Body of pancreas (tissue), 4 donors: ENCODE measurements around the gene FAM111A. TPM values are rescaled to one million over a fixed set of nuclear protein-coding genes. Genes with fewer than 3 reads are reported as not detected.

ENCODE experiments used
- ATAC-seq: fragments of 150-250 bp; one replicate; pipeline ENCODE4 v1.9.1; 2016
- DNase-seq, 4 donors: peaks; one replicate each; pipeline ENCODE4 v3.0.0-alpha.2; 2019
- H3K27ac ChIP-seq, 4 donors: fragments of 200-600 bp; sonication (generic); 1 replicate in 3 of 4; 2 replicates in 1 of 4; pipeline versions ENCODE4 v1.5.1 to v1.6.1; 2016 to 2019; ENCODE audit warnings: mild to moderate bottlenecking in 1 of 4, mixed read lengths in 1 of 4, moderate library complexity in 1 of 4
- H3K27me3 ChIP-seq, 2 donors: fragments of 200-600 bp; sonication (generic); one replicate each; pipeline ENCODE4 v1.6.0; 2016; ENCODE audit warnings: mild to moderate bottlenecking in 1 of 2
- H3K36me3 ChIP-seq, 2 donors: fragments of 200-600 bp; sonication (generic); replicated peaks in 1 of 2; 2 replicates each; pipeline ENCODE4 v1.5.1; 2016; ENCODE audit warnings: low read depth in 2 of 2; ENCODE audit not compliant: insufficient read depth in 1 of 2
- H3K4me1 ChIP-seq: fragments of 200-600 bp; sonication (generic); one replicate; pipeline ENCODE4 v1.6.0; 2016
- H3K4me3 ChIP-seq, 2 donors: fragments of 200-600 bp; sonication (generic); 1 replicate in 1 of 2; 2 replicates in 1 of 2; pipeline ENCODE4 v1.5.1; 2016 to 2019
- H3K9me3 ChIP-seq, 3 donors: fragments of 200-600 bp; sonication (generic); 1 replicate in 2 of 3; 2 replicates in 1 of 3; pipeline ENCODE4 v1.5.1; 2016
- POLR2A ChIP-seq, 3 donors: fragments of 450-650 bp; IDR thresholded peaks; one replicate each; pipeline ENCODE4 v1.6.1; 2016; ENCODE audit warnings: antibody characterized with exemption in 3 of 3, mild to moderate bottlenecking in 2 of 3
- WGBS, 2 donors: methylation state at CpG; one replicate each; pipeline ENCODE4 v1.1.5; 2017; 5-methylcytosine and 5-hydroxymethylcytosine counted together
- intact Hi-C: fragments of 100-400 bp; cut with DNase I; formaldehyde crosslinking; loops from one replicate; pipeline ENCODE4 v1.15.1; 2023
- total RNA-seq, 2 donors: library from RNA; depleted of rRNA; stranded (reverse); fragments of >200 nt; gene quantifications; one replicate each; pipeline ENCODE4 v1.1.0, GENCODE V29; 2016
- TF ChIP-seq, protein P1 (sequence below), 7 experiments: fragments of 450-650 bp in 4 of 7; fragments of 200-600 bp in 3 of 7; sonication (generic) in 3 of 7; IDR thresholded peaks; one replicate each; pipeline ENCODE4 v1.5.1; 2016 to 2019; ENCODE audit warnings: antibody characterized with exemption in 7 of 7

The FAM111A gene
- total RNA-seq, 2 donors from 2014 or later, result 17.4 to 43.8 TPM

- ATAC-seq (no peak), DNase-seq (no peak)
- no peak overlapping the region for H3K4me3 ChIP-seq
- no peaks in the 10 kb centered on the region for H3K9me3 ChIP-seq
- H3K27ac ChIP-seq, result no peak overlapping the region
- H3K4me1 ChIP-seq, result peaks cover 13% of the 10 kb centered on the region
- no peaks in the 10 kb centered on the region for H3K36me3 ChIP-seq
- TF ChIP-seq, protein P1, sequence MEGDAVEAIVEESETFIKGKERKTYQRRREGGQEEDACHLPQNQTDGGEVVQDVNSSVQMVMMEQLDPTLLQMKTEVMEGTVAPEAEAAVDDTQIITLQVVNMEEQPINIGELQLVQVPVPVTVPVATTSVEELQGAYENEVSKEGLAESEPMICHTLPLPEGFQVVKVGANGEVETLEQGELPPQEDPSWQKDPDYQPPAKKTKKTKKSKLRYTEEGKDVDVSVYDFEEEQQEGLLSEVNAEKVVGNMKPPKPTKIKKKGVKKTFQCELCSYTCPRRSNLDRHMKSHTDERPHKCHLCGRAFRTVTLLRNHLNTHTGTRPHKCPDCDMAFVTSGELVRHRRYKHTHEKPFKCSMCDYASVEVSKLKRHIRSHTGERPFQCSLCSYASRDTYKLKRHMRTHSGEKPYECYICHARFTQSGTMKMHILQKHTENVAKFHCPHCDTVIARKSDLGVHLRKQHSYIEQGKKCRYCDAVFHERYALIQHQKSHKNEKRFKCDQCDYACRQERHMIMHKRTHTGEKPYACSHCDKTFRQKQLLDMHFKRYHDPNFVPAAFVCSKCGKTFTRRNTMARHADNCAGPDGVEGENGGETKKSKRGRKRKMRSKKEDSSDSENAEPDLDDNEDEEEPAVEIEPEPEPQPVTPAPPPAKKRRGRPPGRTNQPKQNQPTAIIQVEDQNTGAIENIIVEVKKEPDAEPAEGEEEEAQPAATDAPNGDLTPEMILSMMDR (IDR thresholded peaks at IDR 0.05), result no peak
- no peak for TF ChIP-seq POLR2A (IDR thresholded peaks at IDR 0.05)
- no peaks in the 10 kb centered on the region for H3K27me3 ChIP-seq
- intact Hi-C loops, result no loop called here
- WGBS, 2 donors, result 87 to 93% methylated on average over 8 to 15 of the region's 17 CpGs
Measured at GRCh38 chr11:59137190-59137589, 5.5 kb upstream of the FAM111A start.

DNA sequence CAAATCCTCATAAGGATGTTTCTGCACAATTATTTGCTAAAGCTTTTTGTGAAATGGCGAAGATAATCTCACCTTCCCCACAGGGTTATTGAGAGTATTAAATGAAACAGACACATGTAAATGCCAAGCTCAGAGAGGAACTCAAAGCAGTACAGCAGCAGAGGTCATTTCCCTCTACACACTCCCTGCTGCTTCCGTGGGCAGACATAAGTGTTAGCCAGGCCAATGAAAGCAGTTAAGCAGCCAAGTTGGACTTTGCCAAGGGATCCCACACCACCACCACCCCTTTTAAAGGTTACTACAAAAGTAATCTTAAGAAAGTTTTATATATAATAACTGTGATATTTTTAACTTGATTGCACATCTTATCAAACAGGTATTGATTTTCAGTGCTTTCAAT lies 4.0 kb upstream of the FAM111A start:
- DNase-seq (no peak), ATAC-seq (no peak)
- Histone ChIP-seq H3K27me3 (no peaks in the 10 kb centered on the region), H3K9me3 (no peaks in the 10 kb centered on the region), H3K36me3 (no peaks in the 10 kb centered on the region), H3K4me1 (peaks cover 17% of the 10 kb centered on the region), H3K4me3 (no peak overlapping the region), H3K27ac (no peak overlapping the region)
- 70 to 80% methylated on average over 2 of the region's 2 CpGs for WGBS, 2 donors
- intact Hi-C loops, result no loop called here
- TF ChIP-seq, protein P1 (IDR thresholded peaks at IDR 0.05), result no peak
- no peak for TF ChIP-seq POLR2A (IDR thresholded peaks at IDR 0.05)

DNA sequence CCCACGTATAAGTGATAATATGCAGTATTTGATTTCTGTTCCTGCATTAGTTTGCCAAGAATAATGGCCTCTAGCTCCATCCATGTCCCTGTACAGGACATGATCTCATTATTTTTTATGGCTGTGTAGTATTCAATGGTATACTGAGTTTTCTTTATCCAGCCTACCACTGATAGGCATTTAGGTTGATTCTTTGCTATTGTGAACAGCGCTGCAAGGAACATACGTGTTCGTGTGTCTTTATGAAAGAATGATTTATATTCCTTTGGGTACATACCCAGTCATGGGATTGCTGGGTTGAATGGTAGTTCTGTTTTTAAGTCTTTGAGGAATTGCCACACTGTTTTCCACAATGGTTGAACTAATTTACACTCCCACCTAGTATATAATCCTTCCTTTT lies 1.5 kb upstream of the FAM111A start:
- no peaks in the 10 kb centered on the region for H3K27me3 ChIP-seq
- H3K4me3 ChIP-seq, result no peak overlapping the region
- no peaks in the 10 kb centered on the region for H3K36me3 ChIP-seq
- ATAC-seq (no peak), DNase-seq (no peak)
- intact Hi-C loops, result no loop called here
- TF ChIP-seq POLR2A (IDR thresholded peaks at IDR 0.05), result no peak
- TF ChIP-seq, protein P1 (IDR thresholded peaks at IDR 0.05), result no peak
- 88 to 92% methylated on average over 4 of the region's 4 CpGs for WGBS, 2 donors
- H3K27ac ChIP-seq, result no peak overlapping the region
- H3K9me3 ChIP-seq, result no peaks in the 10 kb centered on the region
- H3K4me1 ChIP-seq, result peaks cover 24% of the 10 kb centered on the region

DNA sequence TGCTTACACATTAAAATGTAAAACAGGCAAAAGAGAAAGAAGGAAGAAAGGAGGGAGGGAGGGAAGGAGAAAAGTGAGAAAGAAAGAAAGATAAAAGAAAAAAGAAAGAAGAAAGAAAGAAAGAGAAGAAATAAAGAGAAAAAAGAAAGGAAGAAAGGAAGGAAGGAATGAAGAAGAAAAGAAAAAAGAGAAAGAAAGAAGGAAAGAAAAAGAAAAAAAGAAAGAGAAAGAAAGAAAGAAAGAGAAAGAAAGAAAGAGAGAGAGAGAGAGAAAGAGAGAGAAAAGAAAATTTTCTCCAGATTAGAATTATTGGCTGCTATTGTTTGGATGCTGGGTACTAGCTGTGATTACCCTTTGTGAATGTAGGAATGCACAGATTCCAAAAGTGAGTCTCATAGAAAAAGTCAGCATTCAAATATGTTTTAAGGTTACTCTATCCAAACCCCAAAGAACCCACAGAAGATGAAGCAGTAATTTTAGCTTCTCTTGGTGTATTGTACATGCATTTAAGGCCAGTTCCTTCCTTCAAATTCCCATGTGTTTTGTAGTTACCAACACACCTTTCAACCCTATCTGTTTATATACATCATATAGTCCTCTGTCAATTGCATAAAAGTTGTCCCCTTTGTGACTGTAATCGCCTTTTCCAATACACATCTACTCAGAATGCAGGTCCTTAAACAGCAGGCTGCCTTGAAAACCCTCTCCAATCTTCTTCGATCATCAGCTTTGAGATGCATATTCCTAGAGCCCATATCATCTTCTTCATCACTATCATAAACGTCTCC lies 789 bp upstream of the FAM111A start:
- Histone ChIP-seq H3K36me3 (no peaks in the 10 kb centered on the region), H3K9me3 (no peaks in the 10 kb centered on the region), H3K27me3 (no peaks in the 10 kb centered on the region), H3K4me3 (peak overlapping the region; percentile 63 to 70), H3K4me1 (peaks cover 22% of the 10 kb centered on the region), H3K27ac (peak overlapping the region; percentile 88 to 98 (median 91))
- 1 to 3% methylated on average over 3 of the region's 3 CpGs for WGBS, 2 donors
- ATAC-seq (no peak), DNase-seq (no peak)
- intact Hi-C loops, result no loop called here
- TF ChIP-seq POLR2A (IDR thresholded peaks at IDR 0.05), result no peak
- TF ChIP-seq, protein P1 (IDR thresholded peaks at IDR 0.05), result no peak

GRCh38 chr11:59144096-59144495 lies 1.4 kb downstream of the FAM111A start:
- peaks cover 22% of the 10 kb centered on the region for H3K4me1 ChIP-seq
- peak overlapping the region in 3 of 4 donors; percentile 89 to 98 (median 93) for H3K27ac ChIP-seq
- WGBS, 2 donors, result 82 to 89% methylated on average over 1 of the region's 1 CpG
- intact Hi-C loops, result no loop called here
- H3K27me3 ChIP-seq, result no peaks in the 10 kb centered on the region
- ATAC-seq (no peak), DNase-seq (no peak)
- no peak overlapping the region for H3K4me3 ChIP-seq
- H3K9me3 ChIP-seq, result no peaks in the 10 kb centered on the region
- TF ChIP-seq, protein P1 (IDR thresholded peaks at IDR 0.05), result no peak
- TF ChIP-seq POLR2A (IDR thresholded peaks at IDR 0.05), result no peak
- no peaks in the 10 kb centered on the region for H3K36me3 ChIP-seq
